Inferior parietal cortex (tissue), 1 donor: Measurements from ENCODE around the gene KCTD7.
"Not testable (repeated sequence)": the region's sequence is repeated elsewhere in the genome, so short reads cannot be mapped to it uniquely, and the experiment has no call there.

ENCODE experiments used
- DNase-seq: peaks from one replicate; pipeline ENCODE4 v3.0.0-alpha.2; 2016; ENCODE audit errors: extremely low spot score

The KCTD7 gene

GRCh38 chr7:66654275-66655112 is 25.8 kb downstream of the KCTD7 start:
- peak; percentile 99 for DNase-seq

GRCh38 chr7:66655113-66655806 is 26.6 kb downstream of the KCTD7 start:
- DNase-seq, result not testable (repeated sequence)

GRCh38 chr7:66655826-66656485 is 27.3 kb downstream of the KCTD7 start:
- DNase-seq, result not testable (repeated sequence)

GRCh38 chr7:66657798-66658197 is 29.1 kb downstream of the KCTD7 start:
- no peak for DNase-seq

- no peak for DNase-seq
Measured at GRCh38 chr7:66662646-66663264, 34.1 kb downstream of the KCTD7 start.

- no peak for DNase-seq
Measured at GRCh38 chr7:66664590-66665293, 36.1 kb downstream of the KCTD7 start.

- DNase-seq, result no peak
Measured at GRCh38 chr7:66666313-66666952, 37.8 kb downstream of the KCTD7 start.

GRCh38 chr7:66667023-66667728 is 38.5 kb downstream of the KCTD7 start:
- DNase-seq, result no peak

GRCh38 chr7:66668112-66668511 is 39.4 kb downstream of the KCTD7 start:
- no peak for DNase-seq

- no peak for DNase-seq
Measured at GRCh38 chr7:66668677-66669076, 40.0 kb downstream of the KCTD7 start.

- peak; percentile 68 for DNase-seq
Measured at GRCh38 chr7:66669088-66669487, 40.4 kb downstream of the KCTD7 start.

- DNase-seq, result no peak
Measured at GRCh38 chr7:66669496-66669895, 40.8 kb downstream of the KCTD7 start.

- DNase-seq, result no peak
Measured at GRCh38 chr7:66671034-66671433, 42.4 kb downstream of the KCTD7 start.

GRCh38 chr7:66671486-66671885 is 42.8 kb downstream of the KCTD7 start:
- DNase-seq, result not testable (repeated sequence)

- DNase-seq, result not testable (repeated sequence)
Measured at GRCh38 chr7:66672432-66673123, 43.9 kb downstream of the KCTD7 start.

GRCh38 chr7:66673124-66673640 is 44.5 kb downstream of the KCTD7 start:
- not testable (repeated sequence) for DNase-seq

GRCh38 chr7:66679633-66680244 is 51.1 kb downstream of the KCTD7 start:
- DNase-seq, result no peak

GRCh38 chr7:66681491-66682349 is 53.0 kb downstream of the KCTD7 start:
- peak; percentile 95 for DNase-seq
